CD4-positive, alpha-beta memory T cell (primary cell): Measurements from ENCODE around the gene RPS6KA1. TPM values are rescaled to one million over a fixed set of nuclear protein-coding genes. Genes with fewer than 3 reads are reported as not detected.

Experiments used
- CTCF ChIA-PET: fragments of 350-600 bp; sonication (Branson Sonifier 250); formaldehyde crosslinking; loops from one replicate; lab custom pipeline; 2021; ENCODE audit warnings: inconsistent platforms; ENCODE audit not compliant: partially characterized antibody; lab: Charles Lee
- POLR2A ChIA-PET: fragments of 350-600 bp; sonication (Branson Sonifier 250); formaldehyde crosslinking; loops from one replicate; lab custom pipeline; 2021; ENCODE audit not compliant: partially characterized antibody; lab: Charles Lee
- DNase-seq, 5 donors: peaks; one replicate each; pipeline versions ENCODE4 v3.0.0 to v3.0.0-alpha.2; 2020 to 2022; ENCODE audit warnings: mixed read lengths in 1 of 5
- H3K27ac ChIP-seq: one replicate; pipeline ENCODE4 v1.7.0; 2013; ENCODE audit warnings: low read depth, low read length
- H3K27me3 ChIP-seq: 2 replicates; pipeline ENCODE4 v1.7.0; 2013; ENCODE audit warnings: mild to moderate bottlenecking, low read length, moderate library complexity; ENCODE audit not compliant: insufficient read depth
- H3K36me3 ChIP-seq: 2 replicates; pipeline ENCODE4 v1.7.0; 2013; ENCODE audit warnings: mild to moderate bottlenecking, low read length, moderate library complexity; ENCODE audit not compliant: insufficient read depth
- H3K4me1 ChIP-seq: 2 replicates; pipeline ENCODE4 v1.7.0; 2013; ENCODE audit warnings: mild to moderate bottlenecking, low read length, moderate library complexity; ENCODE audit not compliant: insufficient read depth
- H3K4me3 ChIP-seq, 2 donors: one replicate each; pipeline ENCODE4 v1.7.0; 2013; ENCODE audit warnings: low read length in 2 of 2, mild to moderate bottlenecking in 1 of 2
- H3K9me3 ChIP-seq, 2 donors: one replicate each; pipeline ENCODE4 v1.7.0; 2013; ENCODE audit warnings: low read length in 2 of 2, control low read depth in 1 of 2; ENCODE audit not compliant: control insufficient read depth in 1 of 2
- H3K27ac Mint-ChIP-seq, 7 donors: one replicate each; pipeline ENCODE4 v1.8.0; 2020 to 2021; ENCODE audit warnings: mixed read lengths in 7 of 7, mild to moderate bottlenecking in 6 of 7, inconsistent platforms in 3 of 7, moderate library complexity in 3 of 7
- H3K27me3 Mint-ChIP-seq, 2 donors: one replicate each; pipeline ENCODE4 v1.8.0; 2020 to 2021; ENCODE audit warnings: mixed read lengths in 2 of 2
- H3K36me3 Mint-ChIP-seq, 2 donors: one replicate each; pipeline ENCODE4 v1.8.0; 2020 to 2021; ENCODE audit warnings: mixed read lengths in 2 of 2, inconsistent platforms in 1 of 2, mild to moderate bottlenecking in 1 of 2
- H3K4me1 Mint-ChIP-seq, 4 donors: one replicate each; pipeline ENCODE4 v1.8.0; 2020 to 2021; ENCODE audit warnings: mixed read lengths in 4 of 4, mild to moderate bottlenecking in 1 of 4
- H3K4me3 Mint-ChIP-seq, 8 donors: one replicate each; pipeline ENCODE4 v1.8.0; 2020 to 2021; ENCODE audit warnings: mixed read lengths in 8 of 8, mild to moderate bottlenecking in 7 of 8, moderate library complexity in 6 of 8, inconsistent platforms in 3 of 8
- H3K9me3 Mint-ChIP-seq, 8 donors: one replicate each; pipeline ENCODE4 v1.8.0; 2020 to 2021; ENCODE audit warnings: mixed read lengths in 8 of 8, mild to moderate bottlenecking in 5 of 8, inconsistent platforms in 3 of 8, moderate library complexity in 1 of 8
- intact Hi-C: fragments of 100-400 bp; cut with micrococcal nuclease; formaldehyde crosslinking; loops from one replicate; pipeline ENCODE4 v1.15.1; 2023
- polyA plus RNA-seq, 2 donors: library from polyadenylated mRNA; unstranded; fragments of 300-500 nt; fragmentation: Illumina TruSeq; gene quantifications; one replicate each; pipeline ENCODE4 v1.2.3, GENCODE V29; 2021
- total RNA-seq, 2 experiments: library from RNA; stranded (reverse); gene quantifications; one replicate each; pipeline ENCODE4 v1.2.3, GENCODE V29; 2021

RPS6KA1 gene
- total and polyA plus RNA-seq, 4 experiments from 2014 or later = 106 to 215 (median 144) TPM

- POLR2A ChIA-PET = no interaction called here
- H3K27me3 ChIP-seq = no peaks in the 10 kb centered on the region
- intact Hi-C loops = no loop called here
- Mint-ChIP-seq H3K4me3 (no peak overlapping the region), H3K36me3 (no peaks in the 10 kb centered on the region), H3K27me3 (peaks cover 0 to 4% of the 10 kb centered on the region in 2 donors), H3K27ac (peak overlapping the region in 1 of 7 donors; percentile 53), H3K4me1 (peaks cover 0 to 7% (median 3%) of the 10 kb centered on the region in 4 donors), H3K9me3 (no peaks in the 10 kb centered on the region)
- H3K4me3 ChIP-seq = no peak overlapping the region
- CTCF ChIA-PET = interaction anchor here (1.4 kb wide), 1 partner anchor 18 kb away, joined by 4 read pairs; no protein-coding TSS in a partner anchor
- H3K36me3 ChIP-seq = no peaks in the 10 kb centered on the region
- no peaks in the 10 kb centered on the region for H3K4me1 ChIP-seq
- no peak for DNase-seq
- H3K9me3 ChIP-seq = no peaks in the 10 kb centered on the region
- H3K27ac ChIP-seq = no peak overlapping the region
Measured at GRCh38 chr1:26520339-26520738, 9.2 kb upstream of the RPS6KA1 start.

GRCh38 chr1:26521669-26522030, 7.9 kb upstream of the RPS6KA1 start:
- CTCF ChIA-PET = interaction anchor here (1.4 kb wide), 1 partner anchor 17 kb away, joined by 4 read pairs; no protein-coding TSS in a partner anchor
- Mint-ChIP-seq H3K4me1 (peaks cover 0 to 7% (median 3%) of the 10 kb centered on the region in 4 donors), H3K36me3 (no peaks in the 10 kb centered on the region), H3K27ac (peak overlapping the region in 1 of 7 donors; percentile 79), H3K4me3 (no peak overlapping the region), H3K27me3 (peaks cover 0 to 4% of the 10 kb centered on the region in 2 donors), H3K9me3 (no peaks in the 10 kb centered on the region)
- POLR2A ChIA-PET = interaction anchor here (2.8 kb wide), 1 partner anchor 21 kb away, joined by 7 read pairs; no protein-coding TSS in a partner anchor
- Histone ChIP-seq H3K4me1 (no peaks in the 10 kb centered on the region), H3K9me3 (no peaks in the 10 kb centered on the region), H3K27ac (no peak overlapping the region), H3K4me3 (no peak overlapping the region), H3K27me3 (no peaks in the 10 kb centered on the region), H3K36me3 (no peaks in the 10 kb centered on the region)
- DNase-seq = no peak
- intact Hi-C loops = no loop called here

GRCh38 chr1:26522073-26522472, 7.5 kb upstream of the RPS6KA1 start:
- no peak overlapping the region for H3K4me3 Mint-ChIP-seq

GRCh38 chr1:26524181-26524580, 5.4 kb upstream of the RPS6KA1 start:
- no peaks in the 10 kb centered on the region for H3K9me3 Mint-ChIP-seq
- intact Hi-C loops = no loop called here
- CTCF ChIA-PET = interaction anchor here (1.1 to 10.2 kb wide), 3 partner anchors 16 to 24 kb away, joined by 3 to 93 read pairs (median 4); no protein-coding TSS in a partner anchor
- Histone ChIP-seq H3K4me1 (peaks cover 2% of the 10 kb centered on the region), H3K27me3 (no peaks in the 10 kb centered on the region), H3K36me3 (no peaks in the 10 kb centered on the region), H3K9me3 (no peaks in the 10 kb centered on the region), H3K27ac (no peak overlapping the region), H3K4me3 (no peak overlapping the region)
- peaks cover 0 to under 1% of the 10 kb centered on the region in 2 donors for H3K36me3 Mint-ChIP-seq
- H3K27ac Mint-ChIP-seq = no peak overlapping the region
- POLR2A ChIA-PET = interaction anchor here (0.8 to 1.0 kb wide), 3 partner anchors 11 to 24 kb away, joined by 3 read pairs; no protein-coding TSS in a partner anchor
- no peak for DNase-seq
- no peak overlapping the region for H3K4me3 Mint-ChIP-seq
- H3K4me1 Mint-ChIP-seq = peaks cover 4 to 10% (median 5%) of the 10 kb centered on the region in 4 donors
- peaks cover 0 to 4% of the 10 kb centered on the region in 2 donors for H3K27me3 Mint-ChIP-seq

More at GRCh38 chr1:26522073-26522472, 7.5 kb upstream of the RPS6KA1 start:
- Mint-ChIP-seq H3K4me1 (peaks cover 0 to 7% (median 3%) of the 10 kb centered on the region in 4 donors), H3K36me3 (no peaks in the 10 kb centered on the region), H3K27me3 (peaks cover 0 to 4% of the 10 kb centered on the region in 2 donors), H3K9me3 (no peaks in the 10 kb centered on the region), H3K27ac (no peak overlapping the region)
- ChIA-PET POLR2A (interaction anchor here (2.8 kb wide), 1 partner anchor 22 kb away, joined by 7 read pairs; no protein-coding TSS in a partner anchor), CTCF (interaction anchor here (1.0 kb wide), 1 partner anchor 17 kb away, joined by 5 read pairs; no protein-coding TSS in a partner anchor)
- DNase-seq = no peak
- no peaks in the 10 kb centered on the region for H3K4me1 ChIP-seq
- H3K9me3 ChIP-seq = no peaks in the 10 kb centered on the region
- no peak overlapping the region for H3K27ac ChIP-seq
- no peak overlapping the region for H3K4me3 ChIP-seq
- intact Hi-C loops = no loop called here
- H3K27me3 ChIP-seq = no peaks in the 10 kb centered on the region
- H3K36me3 ChIP-seq = no peaks in the 10 kb centered on the region

GRCh38 chr1:26526287-26526686, 3.3 kb upstream of the RPS6KA1 start:
- no peak for DNase-seq
- Histone ChIP-seq H3K4me1 (peaks cover 16% of the 10 kb centered on the region), H3K27ac (no peak overlapping the region), H3K9me3 (no peaks in the 10 kb centered on the region), H3K27me3 (no peaks in the 10 kb centered on the region), H3K36me3 (no peaks in the 10 kb centered on the region), H3K4me3 (no peak overlapping the region)
- peaks cover 0 to 1% of the 10 kb centered on the region in 2 donors for H3K36me3 Mint-ChIP-seq
- intact Hi-C loops = no loop called here
- H3K9me3 Mint-ChIP-seq = no peaks in the 10 kb centered on the region
- no peak overlapping the region for H3K4me3 Mint-ChIP-seq
- H3K4me1 Mint-ChIP-seq = peaks cover 10 to 25% (median 17%) of the 10 kb centered on the region in 4 donors
- H3K27me3 Mint-ChIP-seq = peaks cover 0 to 4% of the 10 kb centered on the region in 2 donors
- CTCF ChIA-PET = interaction anchor here (1.4 to 10.2 kb wide), 2 partner anchors 14 to 24 kb away, joined by 4 to 93 read pairs; no protein-coding TSS in a partner anchor
- POLR2A ChIA-PET = interaction anchor here (1.4 kb wide), 1 partner anchor 15 kb away, joined by 4 read pairs; no protein-coding TSS in a partner anchor
- H3K27ac Mint-ChIP-seq = no peak overlapping the region

- Histone ChIP-seq H3K27me3 (no peaks in the 10 kb centered on the region), H3K4me1 (peaks cover 39% of the 10 kb centered on the region), H3K9me3 (no peaks in the 10 kb centered on the region), H3K4me3 (peak overlapping the region in 1 of 2 donors; percentile 17), H3K36me3 (no peaks in the 10 kb centered on the region), H3K27ac (peak overlapping the region; percentile 21)
- H3K36me3 Mint-ChIP-seq = peaks cover 0 to 1% of the 10 kb centered on the region in 2 donors
- peak overlapping the region; percentile 57 to 94 (median 87) for H3K27ac Mint-ChIP-seq
- H3K9me3 Mint-ChIP-seq = no peaks in the 10 kb centered on the region
- peak overlapping the region; percentile 88 to 98 (median 90) for H3K4me3 Mint-ChIP-seq
- DNase-seq = no peak
- POLR2A ChIA-PET = interaction anchor here (1.0 to 6.1 kb wide), 4 partner anchors 11 to 163 kb away, joined by 4 to 62 read pairs (median 20); no protein-coding TSS in a partner anchor
- peaks cover 12 to 43% (median 29%) of the 10 kb centered on the region in 4 donors for H3K4me1 Mint-ChIP-seq
- CTCF ChIA-PET = interaction anchor here (1.0 to 10.2 kb wide), 3 partner anchors 11 to 73 kb away, joined by 4 to 93 read pairs (median 5); no protein-coding TSS in a partner anchor
- intact Hi-C loops = loop anchor here (1.0 kb wide), 2 partner anchors 12 to 16 kb away; no protein-coding TSS in a partner anchor
- peaks cover 0 to 2% of the 10 kb centered on the region in 2 donors for H3K27me3 Mint-ChIP-seq
Measured at GRCh38 chr1:26529405-26529654, 231 bp upstream of the RPS6KA1 start.

GRCh38 chr1:26530410-26530894, 891 bp downstream of the RPS6KA1 start:
- Mint-ChIP-seq H3K27ac (peak overlapping the region; percentile 18 to 90 (median 82)), H3K9me3 (no peaks in the 10 kb centered on the region), H3K4me3 (peak overlapping the region; percentile 87 to 91 (median 89)), H3K4me1 (peaks cover 21 to 54% (median 36%) of the 10 kb centered on the region in 4 donors), H3K36me3 (peaks cover 0 to 1% of the 10 kb centered on the region in 2 donors), H3K27me3 (no peaks in the 10 kb centered on the region)
- ChIA-PET CTCF (interaction anchor here (1.0 to 10.2 kb wide), 3 partner anchors 10 to 257 kb away, joined by 3 to 93 read pairs (median 5); partner anchors contain the start of gene PIGV), POLR2A (interaction anchor here (0.6 to 6.1 kb wide), 5 partner anchors 10 to 30 kb away, joined by 3 to 62 read pairs (median 5); no protein-coding TSS in a partner anchor)
- intact Hi-C loops = no loop called here
- Histone ChIP-seq H3K4me3 (peak overlapping the region; percentile 65 to 75), H3K36me3 (no peaks in the 10 kb centered on the region), H3K4me1 (peaks cover 51% of the 10 kb centered on the region), H3K27me3 (no peaks in the 10 kb centered on the region), H3K27ac (peak overlapping the region; percentile 62), H3K9me3 (no peaks in the 10 kb centered on the region)
- no peak for DNase-seq
